ENCODE results near the gene ZFAND6.

Gene ZFAND6

DNA sequence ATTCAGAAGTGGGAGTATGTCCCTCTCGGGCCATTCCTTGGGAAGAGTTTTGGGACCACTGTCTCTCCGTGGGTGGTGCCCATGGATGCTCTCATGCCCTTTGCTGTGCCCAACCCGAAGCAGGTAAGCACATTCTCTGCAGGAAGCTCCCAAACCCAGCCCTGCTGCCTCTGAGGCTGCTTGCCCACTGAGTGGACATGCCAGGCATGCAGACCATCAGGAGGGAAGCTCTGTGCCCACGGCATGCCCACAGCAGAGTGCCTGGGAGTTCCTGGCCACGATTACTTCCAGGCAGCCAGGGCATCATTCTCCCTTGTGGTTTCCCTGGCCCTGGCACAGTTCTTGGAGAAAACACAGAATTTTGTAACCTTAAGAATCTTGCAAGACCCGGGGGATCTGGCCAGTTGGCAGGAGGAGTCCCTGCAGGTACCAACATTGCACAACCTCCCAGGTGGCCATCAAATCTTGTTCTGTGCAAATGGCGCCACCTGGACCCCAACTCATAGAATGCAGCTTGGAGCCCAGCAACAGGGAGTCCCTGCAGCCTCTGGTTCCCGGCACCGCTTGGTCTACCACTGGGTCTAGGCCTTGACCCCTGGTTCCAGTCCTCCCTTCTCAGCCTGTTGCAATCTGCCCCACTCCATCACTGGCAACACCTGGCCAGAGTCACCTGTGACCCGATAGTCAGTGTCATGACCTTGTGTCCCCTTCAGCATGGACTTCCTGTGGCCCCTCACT, 113.7 kb downstream of the ZFAND6 start:
- peak; percentile 66 for DNase-seq

DNA sequence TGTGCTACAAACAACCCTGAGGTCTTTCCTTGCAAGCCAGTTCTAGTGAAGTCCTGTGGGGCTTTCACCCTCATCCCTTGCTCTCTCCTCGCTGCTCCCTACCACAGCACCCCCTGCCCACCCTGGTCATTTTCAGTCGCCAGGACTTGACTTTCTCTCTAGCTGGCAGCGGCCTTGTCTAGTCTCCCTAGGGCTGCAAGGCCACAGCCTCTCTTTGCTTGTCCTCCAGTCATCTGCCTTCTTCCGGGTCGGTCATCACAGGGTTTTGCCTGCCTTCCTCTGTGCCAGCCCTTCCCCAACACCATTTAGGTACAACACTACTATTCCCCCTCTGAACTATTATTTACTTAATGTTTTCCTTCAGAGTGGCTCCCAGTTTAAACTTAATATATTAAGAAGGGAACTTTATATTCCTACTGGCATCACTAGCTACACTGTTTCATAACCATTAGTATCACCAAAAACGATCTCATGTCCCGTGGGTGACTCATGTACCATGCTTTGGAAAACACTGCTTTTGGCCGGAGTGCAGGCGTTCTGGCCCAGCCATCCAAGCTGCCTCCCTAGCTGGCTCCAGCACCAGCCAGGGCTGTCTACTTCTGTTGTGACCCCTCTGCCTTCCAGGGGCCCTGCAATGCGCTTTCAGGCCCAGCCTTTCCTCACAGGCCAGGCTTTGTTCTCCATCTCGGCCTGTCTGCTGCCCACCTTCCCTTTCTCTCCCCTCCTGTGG, 114.7 kb downstream of the ZFAND6 start:
- DNase-seq: no peak

DNA sequence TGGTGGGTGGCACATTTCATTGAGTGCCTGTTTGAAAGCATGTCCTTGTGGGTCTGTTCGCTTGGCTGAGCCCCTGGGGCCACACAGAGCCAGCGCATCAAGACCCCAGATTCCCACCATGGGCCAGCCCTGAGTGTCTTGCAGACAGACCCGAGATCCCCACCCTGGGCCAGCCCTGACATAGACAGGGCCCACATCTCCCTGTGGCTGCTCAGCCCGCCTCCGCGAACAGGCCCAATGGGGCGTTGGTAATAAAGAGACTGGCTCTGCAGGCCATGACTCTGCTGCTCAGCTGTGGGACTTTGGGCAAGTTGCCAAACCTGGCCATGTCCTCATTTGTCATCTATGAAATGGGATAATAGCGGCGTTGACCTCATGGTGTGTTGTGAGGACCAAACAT, 116.0 kb downstream of the ZFAND6 start:
- no peak for DNase-seq

DNA sequence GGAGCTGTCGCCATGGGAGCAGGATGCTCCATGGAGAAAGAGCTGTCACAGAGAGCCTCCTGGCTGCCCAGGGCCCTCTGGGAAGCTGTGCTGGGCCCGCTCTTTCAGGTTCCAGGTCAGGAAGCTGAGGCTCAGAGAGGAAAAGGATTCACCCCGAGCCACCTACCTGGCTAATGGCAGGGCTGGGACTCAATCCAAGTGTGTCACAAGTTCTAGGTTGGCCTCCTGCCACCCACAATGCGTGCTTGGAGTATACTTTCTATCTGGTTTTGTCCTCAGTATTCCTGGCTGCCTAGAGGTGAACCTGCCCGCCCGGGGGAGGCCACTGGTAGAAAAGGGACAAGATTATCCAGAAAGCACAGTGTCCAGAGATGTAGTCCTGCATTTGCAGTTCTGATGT, 117.0 kb downstream of the ZFAND6 start:
- no peak for DNase-seq

DNA sequence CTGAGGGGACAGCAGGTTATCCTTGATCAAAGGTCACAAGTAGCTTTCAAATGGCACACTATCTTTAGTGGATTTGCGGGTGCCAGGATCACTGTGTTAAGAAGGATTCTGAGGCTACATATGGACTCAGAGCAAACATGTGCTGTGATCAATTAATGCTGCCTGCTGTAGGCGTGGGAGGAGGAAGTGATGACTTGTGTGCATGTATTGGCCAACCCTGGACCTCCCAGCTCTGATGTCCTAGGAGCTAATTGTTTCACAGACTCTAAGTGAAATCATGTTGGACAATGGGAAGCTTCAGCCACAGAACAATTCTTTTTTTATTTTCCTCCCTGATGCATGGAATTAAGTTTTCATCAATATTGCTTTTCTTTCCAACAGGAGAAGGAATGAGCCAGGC, 117.7 kb downstream of the ZFAND6 start:
- no peak for DNase-seq

DNA sequence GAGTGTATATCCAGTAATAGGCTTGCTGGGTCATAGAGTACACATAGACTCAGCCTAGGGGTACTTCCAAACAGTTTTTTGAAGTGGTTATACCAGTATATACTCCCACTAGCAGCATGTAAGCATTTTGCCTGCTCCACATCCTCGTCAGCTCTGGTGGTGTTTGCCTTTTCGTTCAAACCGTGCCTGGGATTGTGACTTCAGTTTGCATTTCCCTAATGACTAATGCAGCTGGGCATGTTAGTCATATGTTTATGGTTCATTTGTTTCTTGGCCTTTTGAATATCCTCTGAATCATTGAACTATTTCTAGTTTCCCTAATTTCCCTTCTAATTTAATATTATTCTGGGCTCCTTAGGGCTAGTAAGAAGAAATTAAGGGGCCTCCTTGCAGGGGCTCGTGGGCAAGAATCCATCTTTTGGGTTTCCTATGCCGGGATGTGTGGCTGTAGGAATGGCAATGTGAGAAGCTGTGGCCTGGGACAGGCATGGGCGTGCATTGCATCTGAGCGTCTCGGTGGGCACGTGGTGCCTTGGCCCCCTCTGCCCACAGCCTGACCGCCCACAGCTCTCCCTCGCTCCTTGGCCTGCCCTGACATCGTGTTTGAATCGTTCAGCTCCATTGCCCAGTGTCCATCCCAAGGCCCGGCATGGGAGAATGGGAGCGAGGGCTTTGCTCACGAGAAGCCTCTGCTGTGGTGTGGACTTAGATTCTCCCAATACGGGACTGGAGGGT, 119.7 kb downstream of the ZFAND6 start:
- no peak for DNase-seq

DNA sequence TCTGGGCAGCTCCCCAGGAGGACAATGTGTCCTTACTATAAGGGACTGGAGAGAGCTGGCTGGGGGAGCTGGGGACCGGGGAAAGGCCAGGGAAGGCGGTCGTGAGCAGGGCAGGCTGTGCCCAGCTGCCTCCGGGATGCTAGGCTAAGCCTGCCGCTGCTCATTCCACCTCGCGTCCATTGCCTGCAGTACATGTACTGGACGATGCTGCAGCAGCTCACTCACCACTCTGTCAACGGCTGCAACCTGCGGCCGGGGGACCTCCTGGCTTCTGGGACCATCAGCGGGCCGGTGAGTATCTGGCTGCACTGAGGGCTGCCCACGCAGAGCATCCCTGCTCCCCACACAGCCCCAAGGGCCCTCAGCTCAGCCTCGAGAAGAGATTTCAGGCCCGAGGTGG, 120.5 kb downstream of the ZFAND6 start:
- DNase-seq: no peak

DNA sequence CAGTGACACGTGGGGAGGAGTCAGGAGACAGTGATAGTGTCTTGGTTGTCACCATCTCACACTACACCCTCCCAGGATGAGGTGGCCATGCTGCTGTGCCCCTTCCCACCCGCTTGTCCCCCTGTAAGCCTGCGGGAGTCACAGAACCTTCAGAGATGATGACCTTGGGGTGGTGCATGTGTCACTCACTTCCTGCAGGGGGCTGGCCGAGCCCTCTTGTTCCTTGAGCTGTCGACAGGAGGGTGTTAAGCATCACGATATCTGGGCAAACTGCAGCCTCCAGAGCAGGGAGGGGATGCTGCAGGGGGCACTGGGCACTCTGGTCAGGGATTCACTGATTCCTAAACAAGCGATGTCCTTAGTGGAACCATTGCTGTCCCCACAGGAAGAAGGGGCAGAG, 121.0 kb downstream of the ZFAND6 start:
- DNase-seq: no peak

DNA sequence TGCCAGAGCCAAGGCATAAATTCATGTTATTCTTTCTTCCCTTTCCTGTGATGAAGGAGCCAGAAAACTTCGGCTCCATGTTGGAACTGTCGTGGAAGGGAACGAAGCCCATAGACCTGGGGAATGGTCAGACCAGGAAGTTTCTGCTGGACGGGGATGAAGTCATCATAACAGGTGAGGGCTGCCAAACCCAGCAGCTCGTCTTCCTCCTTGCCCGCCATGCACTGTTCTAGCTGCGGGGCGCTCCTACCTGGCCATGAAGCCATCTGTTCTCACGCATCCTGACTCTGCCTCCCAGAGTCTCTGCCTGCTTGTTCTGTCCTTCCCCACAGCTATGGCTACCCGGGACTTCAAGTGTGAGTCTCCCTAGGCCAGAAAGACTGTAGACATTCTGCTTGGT, 121.5 kb downstream of the ZFAND6 start:
- no peak for DNase-seq

DNA sequence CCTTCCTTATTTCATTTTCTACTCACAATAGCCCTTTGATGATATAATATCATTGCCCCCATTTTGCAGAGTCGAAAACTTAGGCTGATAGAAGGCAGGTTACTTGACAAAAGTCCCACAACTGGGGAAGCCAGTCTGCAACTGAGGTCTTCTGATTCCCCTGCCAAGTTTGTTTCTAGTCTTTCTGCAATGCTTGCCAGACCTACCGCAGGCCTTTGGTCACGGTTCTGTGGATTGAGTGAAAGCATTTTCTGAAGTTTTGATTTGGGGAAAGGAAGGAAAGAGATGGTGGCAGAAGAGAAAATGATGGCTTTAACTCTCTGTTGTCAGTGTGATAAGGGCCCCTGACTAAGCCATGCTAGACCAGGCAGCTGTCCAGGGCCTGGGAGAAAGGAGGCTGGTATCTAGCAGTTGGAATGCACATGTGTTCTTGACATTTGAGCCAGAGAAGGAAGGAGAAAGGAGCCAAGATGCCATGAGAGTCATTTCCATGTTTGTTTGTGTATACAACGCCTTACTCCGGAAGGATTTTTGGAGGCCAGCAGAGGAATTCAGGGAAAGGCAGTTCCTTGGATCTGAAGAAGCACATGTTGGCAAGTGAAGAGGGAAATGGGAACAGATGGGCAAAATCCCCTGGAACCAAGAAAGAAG, 123.3 kb downstream of the ZFAND6 start:
- no peak for DNase-seq

DNA sequence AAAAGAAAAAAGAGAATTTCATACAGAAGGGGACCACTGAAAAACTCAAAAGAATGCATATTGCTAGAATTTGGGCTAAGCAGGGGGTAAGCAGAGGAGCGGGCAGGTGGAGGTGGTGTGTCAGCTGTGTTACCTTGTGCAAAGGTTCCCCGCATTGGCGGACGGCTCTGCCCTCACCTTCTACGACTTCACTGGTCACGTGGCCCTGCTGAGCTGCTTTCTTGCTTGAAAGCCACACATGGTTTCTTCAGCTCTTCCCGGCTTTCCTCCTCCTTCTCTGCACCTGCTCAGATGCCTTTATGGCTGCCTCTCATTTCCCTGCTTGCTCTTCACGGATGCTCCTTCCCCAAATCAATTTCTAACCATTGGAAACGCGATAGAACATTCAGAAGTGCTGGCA, 123.8 kb downstream of the ZFAND6 start:
- DNase-seq: no peak

DNA sequence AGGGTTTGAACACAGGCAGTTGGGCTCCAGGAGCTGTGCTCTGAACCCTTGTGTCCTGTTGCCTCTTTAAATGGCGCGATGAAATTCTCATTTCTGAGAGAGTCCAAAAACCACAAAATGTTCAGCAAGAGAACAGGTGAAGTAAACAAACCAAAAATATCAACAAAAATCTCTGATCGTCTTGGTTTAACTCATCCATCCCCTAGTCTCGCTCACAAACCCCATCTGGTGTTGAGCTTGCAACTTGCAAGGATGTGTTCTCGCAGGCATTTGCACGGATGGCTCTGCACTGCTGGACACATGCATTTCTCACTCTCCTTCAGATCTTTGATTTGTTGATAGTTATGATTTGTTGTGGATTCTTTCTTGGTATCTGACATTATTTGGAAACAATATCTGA, 124.4 kb downstream of the ZFAND6 start:
- no peak for DNase-seq

DNA sequence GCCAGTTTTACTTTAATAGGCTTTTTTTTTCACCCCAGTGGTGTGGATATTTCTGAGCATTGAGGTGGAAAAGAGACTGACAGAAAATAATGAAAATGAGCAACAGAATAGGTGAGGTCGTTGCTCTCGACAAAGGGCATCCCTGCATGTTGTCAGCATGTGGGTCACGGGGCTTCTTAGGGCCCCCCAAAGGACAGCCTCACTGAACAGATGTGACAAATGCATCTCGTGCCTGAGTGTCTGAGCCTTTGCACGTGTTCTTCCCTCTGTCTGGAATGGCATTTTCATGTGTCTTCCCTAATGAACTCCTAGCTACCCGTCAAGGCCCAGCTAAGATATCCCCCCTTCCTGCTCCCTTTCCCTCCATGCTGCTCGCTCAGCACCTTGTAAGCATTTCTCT, 125.1 kb downstream of the ZFAND6 start:
- DNase-seq: no peak

DNA sequence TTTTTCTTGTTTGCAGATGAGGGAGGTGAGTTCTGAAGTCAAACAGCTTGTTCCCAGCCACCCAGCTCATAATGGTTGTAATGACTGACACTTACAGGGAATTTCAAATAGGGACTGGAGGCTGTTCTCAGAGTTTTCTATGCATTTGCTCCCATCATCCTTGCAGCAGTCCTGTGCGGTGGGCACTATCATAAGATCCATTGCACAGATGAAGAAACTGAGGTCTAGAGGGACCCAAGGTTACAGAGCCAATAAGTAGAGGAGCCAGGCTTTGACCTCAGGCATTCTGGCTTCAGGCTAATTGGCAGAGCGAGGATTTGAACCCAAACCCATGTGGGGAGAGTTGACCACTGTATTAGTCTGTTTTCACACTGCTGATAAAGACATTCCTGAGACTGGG, 125.7 kb downstream of the ZFAND6 start:
- DNase-seq: no peak

DNA sequence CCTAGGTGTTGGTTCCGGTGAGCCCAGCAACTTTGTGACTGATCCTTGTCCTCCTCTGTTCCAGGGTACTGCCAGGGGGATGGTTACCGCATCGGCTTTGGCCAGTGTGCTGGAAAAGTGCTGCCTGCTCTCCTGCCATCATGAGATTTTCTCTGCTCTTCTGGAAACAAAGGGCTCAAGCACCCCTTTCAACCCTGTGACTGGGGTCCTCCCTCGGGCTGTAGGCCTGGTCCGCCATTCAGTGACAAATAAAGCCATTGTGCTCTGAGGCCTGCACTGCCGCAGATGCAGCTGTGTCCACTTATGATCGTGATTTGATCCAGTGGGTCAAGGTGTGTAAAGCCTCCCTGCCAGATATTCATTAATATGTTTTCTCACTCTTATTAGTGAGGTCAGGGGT, 126.6 kb downstream of the ZFAND6 start:
- no peak for DNase-seq

DNA sequence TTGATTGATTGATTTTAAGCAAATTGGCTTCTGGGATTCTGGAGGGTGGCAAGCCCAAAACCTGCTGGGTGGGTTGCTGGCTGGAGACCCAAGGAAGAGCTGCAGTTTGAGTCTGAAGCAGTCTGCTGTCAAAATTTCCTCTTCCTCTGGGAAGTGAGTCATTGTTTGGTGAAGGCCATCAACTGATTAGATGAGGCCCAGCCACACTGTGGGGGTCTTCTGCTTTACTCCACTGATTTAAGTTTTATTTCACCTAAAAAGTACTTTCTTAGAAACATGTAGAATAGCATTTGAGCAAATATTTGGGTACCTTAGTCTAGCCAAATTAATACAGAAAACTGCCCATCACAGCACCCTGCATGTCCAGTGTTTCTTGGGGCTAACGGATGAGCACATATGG, 127.1 kb downstream of the ZFAND6 start:
- DNase-seq: no peak

Data from stimulated activated CD4-positive, alpha-beta T cell treated with anti-CD3 and anti-CD28 coated beads, Interleukin-12 subunit alpha, Interleukin-12 subunit beta, amount 100 ng/mL, for 4 hours (primary cell).